Ovary (tissue), 9 donors: ENCODE measurements around the gene IGFBP7. TPM values are rescaled to one million over a fixed set of nuclear protein-coding genes. Genes with fewer than 3 reads are reported as not detected.

Experiments used
- DNase-seq, 5 donors: peaks; one replicate each; pipeline ENCODE4 v3.0.0-alpha.2; 2019 to 2020
- H3K27ac ChIP-seq, 2 donors: fragments of 200-600 bp; one replicate each; pipeline versions ENCODE4 v1.5.1 to v1.8.0; 2019 to 2022
- H3K27me3 ChIP-seq: fragments of 200-600 bp; one replicate; pipeline ENCODE4 v1.8.0; 2022
- H3K36me3 ChIP-seq: fragments of 200-600 bp; sonication (generic); one replicate; pipeline ENCODE4 v1.5.1; 2019
- H3K4me1 ChIP-seq: one replicate; pipeline ENCODE4 v1.8.1; 2013; ENCODE audit warnings: mild to moderate bottlenecking, moderate library complexity; ENCODE audit not compliant: insufficient read depth
- H3K4me3 ChIP-seq: fragments of 200-600 bp; sonication (generic); one replicate; pipeline ENCODE4 v1.5.1; 2017
- H3K9me3 ChIP-seq, 2 donors: fragments of 200-600 bp in 1 of 2; sonication (generic) in 1 of 2; one replicate each; pipeline versions ENCODE4 v1.5.1 to v1.8.1; 2013 to 2019; ENCODE audit warnings: mild to moderate bottlenecking in 1 of 2, moderate library complexity in 1 of 2
- CTCF ChIP-seq, 3 donors: fragments of 450-650 bp in 2 of 3; fragments of 200-600 bp in 1 of 3; IDR thresholded peaks; one replicate each; pipeline versions ENCODE4 v1.5.1 to v1.8.0; 2016 to 2022; ENCODE audit warnings: antibody characterized with exemption in 3 of 3, mild to moderate bottlenecking in 1 of 3
- EP300 ChIP-seq: sonication (generic); formaldehyde crosslinking; IDR thresholded peaks from one replicate; pipeline ENCODE4 v1.6.1; 2017; ENCODE audit warnings: antibody characterized with exemption
- POLR2A ChIP-seq: fragments of 450-650 bp; IDR thresholded peaks from one replicate; pipeline ENCODE4 v1.6.1; 2017; ENCODE audit warnings: antibody characterized with exemption, mild to moderate bottlenecking, moderate library complexity
- WGBS, 3 donors: extraction: QIAGEN DNeasy Blood & Tissue Kit in 1 of 3; methylation state at CpG; one replicate each; pipeline versions ENCODE4 v1.1.5 to v1.1.7; 2013 to 2017; 5-methylcytosine and 5-hydroxymethylcytosine counted together
- intact Hi-C, 4 donors: fragments of 100-400 bp; cut with DNase I; formaldehyde crosslinking; loops; one replicate each; pipeline versions ENCODE4 v1.11.0 to v1.15.1; 2022 to 2023
- polyA plus RNA-seq, 2 donors: library from polyadenylated mRNA; stranded (reverse); fragments of 200-250 nt in 1 of 2; fragments of 350-450 nt in 1 of 2; fragmentation: Illumina TruSeq in 1 of 2; extraction: RNeasy Lipid Tissue Mini Kit (QIAGEN cat#74804) in 1 of 2; gene quantifications; one replicate each; pipeline ENCODE4 v1.2.3, GENCODE V29; 2013 to 2014
- total RNA-seq, 7 donors: library from RNA; depleted of rRNA in 2 of 7; stranded (reverse); fragments of >200 nt in 2 of 7; fragmentation: NEBNext Ultra II Directional in 3 of 7; extraction: Animal tissue kit (Norgen Biotek cat#: 25700) in 3 of 7; gene quantifications; one replicate each; pipeline versions ENCODE4 v1.1.0 to v1.2.4, GENCODE V29; 2016 to 2023
- donor health status: DM: no; HTN: no; CAD: no; lungs with moderate emphysema.
- donor health status: DM: no; HTN: no; CAD: no.
- donor health status: Bipolar disorder and iron deficiency.
- donor health status: DM: yes; HTN: yes; CAD: no.
- donor health status: DM: no; HTN: no; CAD: no.
- donor health status: DM: yes; HTN: yes; CAD: no.

Gene IGFBP7
- total and polyA plus RNA-seq, 9 donors: 96.8 to 4,468 (median 359) TPM

GRCh38 chr4:57100979-57101651 lies 9.1 kb downstream of the IGFBP7 start:
- 46 to 48% (median 46%) methylated on average over 4 of the region's 4 CpGs for WGBS, 3 donors
- peaks cover 28% of the 10 kb centered on the region for H3K4me1 ChIP-seq

GRCh38 chr4:57099363-57099762 lies 10.8 kb downstream of the IGFBP7 start:
- Histone ChIP-seq H3K9me3 (no peaks in the 10 kb centered on the region), H3K27me3 (no peaks in the 10 kb centered on the region), H3K36me3 (no peaks in the 10 kb centered on the region), H3K4me3 (no peak overlapping the region), H3K4me1 (peaks cover 28% of the 10 kb centered on the region), H3K27ac (no peak overlapping the region)
- 72 to 85% (median 81%) methylated on average over 2 of the region's 2 CpGs for WGBS, 3 donors
- TF ChIP-seq CTCF (IDR thresholded peaks at IDR 0.05): no peak
- TF ChIP-seq POLR2A: no peak
- no peak for TF ChIP-seq EP300
- DNase-seq: no peak
- intact Hi-C loops: no loop called here

More at GRCh38 chr4:57100979-57101651, 9.1 kb downstream of the IGFBP7 start:
- intact Hi-C loops: loop anchor here in 1 of 4 donors (1.0 kb wide), 1 partner anchor 36 kb away; no protein-coding TSS in a partner anchor
- peak overlapping the region; percentile 35 to 72 for H3K27ac ChIP-seq
- no peaks in the 10 kb centered on the region for H3K27me3 ChIP-seq
- no peaks in the 10 kb centered on the region for H3K36me3 ChIP-seq
- TF ChIP-seq EP300 (no peak), POLR2A (no peak), CTCF (IDR thresholded peaks at IDR 0.05) (no peak)
- DNase-seq: no peak
- no peaks in the 10 kb centered on the region for H3K9me3 ChIP-seq
- no peak overlapping the region for H3K4me3 ChIP-seq

- H3K9me3 ChIP-seq: no peaks in the 10 kb centered on the region
- no peaks in the 10 kb centered on the region for H3K27me3 ChIP-seq
- TF ChIP-seq POLR2A (no peak), CTCF (IDR thresholded peaks at IDR 0.05) (no peak), EP300 (no peak)
- intact Hi-C loops: no loop called here
- H3K36me3 ChIP-seq: no peaks in the 10 kb centered on the region
- H3K4me3 ChIP-seq: no peak overlapping the region
- H3K27ac ChIP-seq: peak overlapping the region in 1 of 2 donors; percentile 11
- H3K4me1 ChIP-seq: peaks cover 33% of the 10 kb centered on the region
- no peak for DNase-seq
These were observed 11.2 kb downstream of the IGFBP7 start for GRCh38 chr4:57098941-57099340.

GRCh38 chr4:57098415-57098814 lies 11.8 kb downstream of the IGFBP7 start:
- intact Hi-C loops: no loop called here
- no peaks in the 10 kb centered on the region for H3K9me3 ChIP-seq
- WGBS, 3 donors: 44 to 47% (median 45%) methylated on average over 5 of the region's 5 CpGs
- no peak overlapping the region for H3K4me3 ChIP-seq
- no peak for DNase-seq
- no peaks in the 10 kb centered on the region for H3K27me3 ChIP-seq
- peaks cover 33% of the 10 kb centered on the region for H3K4me1 ChIP-seq
- H3K27ac ChIP-seq: peak overlapping the region in 1 of 2 donors; percentile 11
- no peaks in the 10 kb centered on the region for H3K36me3 ChIP-seq
- TF ChIP-seq CTCF (IDR thresholded peaks at IDR 0.05) (no peak), EP300 (no peak), POLR2A (no peak)
